ENCODE measurements around the gene CD151.
A peak's percentile ranks its signal among the peaks of the same experiment; 100 is the strongest.

DNA sequence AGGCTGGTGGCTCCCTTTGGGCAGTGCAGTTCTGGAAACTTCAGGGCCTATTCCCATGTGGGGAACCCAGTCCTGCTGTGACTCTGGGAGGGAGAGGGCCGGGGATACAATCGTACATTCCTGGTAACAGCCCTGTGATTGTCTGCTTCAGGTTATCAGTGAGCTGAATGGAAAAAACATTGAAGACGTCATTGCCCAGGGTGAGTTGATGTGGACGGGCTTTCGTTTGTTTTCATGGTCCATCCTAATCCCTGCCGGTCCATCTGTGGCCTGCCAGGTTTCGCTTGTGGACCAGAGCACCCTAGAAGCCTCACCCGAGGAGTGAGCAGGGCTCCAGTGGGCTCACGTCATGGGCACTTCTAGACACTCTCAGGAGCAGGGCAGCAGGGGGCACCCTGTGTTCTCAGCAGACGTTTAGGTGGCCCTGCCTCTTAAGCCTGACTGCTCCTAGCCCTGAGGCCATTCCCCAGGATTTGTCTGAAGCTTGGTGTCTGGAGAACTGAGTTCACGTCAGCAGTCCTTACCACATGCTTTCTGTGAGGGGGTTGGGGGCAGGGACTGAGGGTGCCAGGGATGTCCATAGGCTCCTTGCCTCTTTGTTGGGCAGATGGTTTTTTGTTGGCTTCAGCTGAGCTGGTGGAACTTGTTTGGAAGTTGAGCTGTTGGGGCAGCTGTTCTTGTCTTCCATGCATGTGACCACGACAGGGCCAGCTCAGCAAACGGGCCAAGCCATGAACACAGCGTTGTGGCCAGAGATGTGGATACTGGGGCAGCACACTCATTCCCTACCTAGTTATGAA is 21.1 kb upstream of the CD151 start:
- TF ChIP-seq, protein P1, sequence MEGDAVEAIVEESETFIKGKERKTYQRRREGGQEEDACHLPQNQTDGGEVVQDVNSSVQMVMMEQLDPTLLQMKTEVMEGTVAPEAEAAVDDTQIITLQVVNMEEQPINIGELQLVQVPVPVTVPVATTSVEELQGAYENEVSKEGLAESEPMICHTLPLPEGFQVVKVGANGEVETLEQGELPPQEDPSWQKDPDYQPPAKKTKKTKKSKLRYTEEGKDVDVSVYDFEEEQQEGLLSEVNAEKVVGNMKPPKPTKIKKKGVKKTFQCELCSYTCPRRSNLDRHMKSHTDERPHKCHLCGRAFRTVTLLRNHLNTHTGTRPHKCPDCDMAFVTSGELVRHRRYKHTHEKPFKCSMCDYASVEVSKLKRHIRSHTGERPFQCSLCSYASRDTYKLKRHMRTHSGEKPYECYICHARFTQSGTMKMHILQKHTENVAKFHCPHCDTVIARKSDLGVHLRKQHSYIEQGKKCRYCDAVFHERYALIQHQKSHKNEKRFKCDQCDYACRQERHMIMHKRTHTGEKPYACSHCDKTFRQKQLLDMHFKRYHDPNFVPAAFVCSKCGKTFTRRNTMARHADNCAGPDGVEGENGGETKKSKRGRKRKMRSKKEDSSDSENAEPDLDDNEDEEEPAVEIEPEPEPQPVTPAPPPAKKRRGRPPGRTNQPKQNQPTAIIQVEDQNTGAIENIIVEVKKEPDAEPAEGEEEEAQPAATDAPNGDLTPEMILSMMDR (conservative IDR thresholded peaks at IDR 0.05; ENCODE audit: low read length), result peak; percentile 31; the same call in 1 of the 2 replicates
- no peak for TF ChIP-seq EZH2phosphoT487 (IDR thresholded peaks at IDR 0.05; ENCODE audit: borderline replicate concordance, low read depth, low read length)
